Ovary (tissue), 3 donors: ENCODE data around the gene KIF3C.

ENCODE experiments used
- EP300 ChIP-seq: sonication (generic); formaldehyde crosslinking; IDR thresholded peaks from one replicate; pipeline ENCODE4 v1.6.1; 2017; ENCODE audit warnings: antibody characterized with exemption
- POLR2A ChIP-seq: fragments of 450-650 bp; IDR thresholded peaks from one replicate; pipeline ENCODE4 v1.6.1; 2017; ENCODE audit warnings: antibody characterized with exemption, mild to moderate bottlenecking, moderate library complexity
- TF ChIP-seq, protein P1 (sequence below), 3 donors: fragments of 450-650 bp in 2 of 3; fragments of 200-600 bp in 1 of 3; IDR thresholded peaks; one replicate each; pipeline versions ENCODE4 v1.5.1 to v1.8.0; 2016 to 2022; ENCODE audit warnings: antibody characterized with exemption in 3 of 3, mild to moderate bottlenecking in 1 of 3
- donor health status: DM: no; HTN: no; CAD: no.

DNA sequence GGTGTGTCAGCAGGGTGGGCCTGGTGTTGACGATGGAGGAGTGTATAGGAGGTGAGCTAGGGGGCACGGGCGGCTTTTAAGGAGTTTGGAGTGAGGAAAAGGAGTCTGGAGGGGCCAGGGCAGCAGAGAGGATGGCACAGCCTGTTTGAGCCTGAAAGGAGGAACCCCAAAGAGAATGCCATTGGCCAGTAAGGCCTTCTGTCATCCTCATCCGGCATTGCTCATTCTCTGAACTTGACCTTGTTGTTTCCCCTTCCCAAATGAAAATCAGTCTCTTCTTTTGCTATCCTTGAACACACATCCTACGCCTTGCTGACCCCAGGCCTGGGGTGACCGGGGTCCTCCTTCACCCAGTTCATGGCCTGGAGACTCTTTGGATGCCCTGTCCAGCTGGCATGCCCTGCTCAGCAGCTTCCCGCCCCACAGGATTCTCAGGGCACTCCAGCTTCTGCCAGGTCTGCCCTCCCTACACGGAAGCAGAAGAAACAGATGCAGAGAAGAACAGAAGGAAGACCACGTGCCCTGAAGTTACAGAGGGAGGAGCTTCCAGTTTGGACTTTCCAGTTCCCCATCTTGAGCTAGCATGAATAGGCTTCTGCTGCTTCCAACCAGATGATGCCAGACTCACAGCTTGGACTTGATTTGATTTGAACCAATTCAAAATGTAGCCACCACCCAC is 20.5 kb upstream of the KIF3C start:
- TF ChIP-seq, protein P1, sequence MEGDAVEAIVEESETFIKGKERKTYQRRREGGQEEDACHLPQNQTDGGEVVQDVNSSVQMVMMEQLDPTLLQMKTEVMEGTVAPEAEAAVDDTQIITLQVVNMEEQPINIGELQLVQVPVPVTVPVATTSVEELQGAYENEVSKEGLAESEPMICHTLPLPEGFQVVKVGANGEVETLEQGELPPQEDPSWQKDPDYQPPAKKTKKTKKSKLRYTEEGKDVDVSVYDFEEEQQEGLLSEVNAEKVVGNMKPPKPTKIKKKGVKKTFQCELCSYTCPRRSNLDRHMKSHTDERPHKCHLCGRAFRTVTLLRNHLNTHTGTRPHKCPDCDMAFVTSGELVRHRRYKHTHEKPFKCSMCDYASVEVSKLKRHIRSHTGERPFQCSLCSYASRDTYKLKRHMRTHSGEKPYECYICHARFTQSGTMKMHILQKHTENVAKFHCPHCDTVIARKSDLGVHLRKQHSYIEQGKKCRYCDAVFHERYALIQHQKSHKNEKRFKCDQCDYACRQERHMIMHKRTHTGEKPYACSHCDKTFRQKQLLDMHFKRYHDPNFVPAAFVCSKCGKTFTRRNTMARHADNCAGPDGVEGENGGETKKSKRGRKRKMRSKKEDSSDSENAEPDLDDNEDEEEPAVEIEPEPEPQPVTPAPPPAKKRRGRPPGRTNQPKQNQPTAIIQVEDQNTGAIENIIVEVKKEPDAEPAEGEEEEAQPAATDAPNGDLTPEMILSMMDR (IDR thresholded peaks at IDR 0.05), result no peak
- TF ChIP-seq POLR2A, result no peak
- TF ChIP-seq EP300, result no peak
